ENCODE measurements around the gene ARHGEF4.

The ARHGEF4 gene

DNA sequence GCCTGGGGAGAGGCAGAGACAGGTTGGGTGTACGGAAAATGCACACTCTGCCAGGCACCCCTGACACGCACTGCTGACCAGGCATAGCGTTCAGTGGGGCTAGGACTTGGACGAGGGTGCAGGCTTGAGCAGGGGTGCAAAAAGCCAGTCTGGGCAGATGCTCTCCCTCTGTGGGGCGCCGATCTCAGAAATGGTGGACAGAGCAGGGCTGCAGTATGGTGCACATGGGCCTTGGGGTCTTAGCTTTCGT, 1.0 kb upstream of the ARHGEF4 start:
- no peaks in the 10 kb centered on the region for H4K20me1 ChIP-seq (ENCODE audit: insufficient read depth, low read length)
- DNase-seq = no peak
- no peaks in the 10 kb centered on the region for H3K9me3 ChIP-seq (replicated peaks; ENCODE audit: insufficient read depth, low read length)
- H3F3A ChIP-seq (ENCODE audit: insufficient read depth, low read length) = no peaks in the 10 kb centered on the region
- TF ChIP-seq, protein P1, sequence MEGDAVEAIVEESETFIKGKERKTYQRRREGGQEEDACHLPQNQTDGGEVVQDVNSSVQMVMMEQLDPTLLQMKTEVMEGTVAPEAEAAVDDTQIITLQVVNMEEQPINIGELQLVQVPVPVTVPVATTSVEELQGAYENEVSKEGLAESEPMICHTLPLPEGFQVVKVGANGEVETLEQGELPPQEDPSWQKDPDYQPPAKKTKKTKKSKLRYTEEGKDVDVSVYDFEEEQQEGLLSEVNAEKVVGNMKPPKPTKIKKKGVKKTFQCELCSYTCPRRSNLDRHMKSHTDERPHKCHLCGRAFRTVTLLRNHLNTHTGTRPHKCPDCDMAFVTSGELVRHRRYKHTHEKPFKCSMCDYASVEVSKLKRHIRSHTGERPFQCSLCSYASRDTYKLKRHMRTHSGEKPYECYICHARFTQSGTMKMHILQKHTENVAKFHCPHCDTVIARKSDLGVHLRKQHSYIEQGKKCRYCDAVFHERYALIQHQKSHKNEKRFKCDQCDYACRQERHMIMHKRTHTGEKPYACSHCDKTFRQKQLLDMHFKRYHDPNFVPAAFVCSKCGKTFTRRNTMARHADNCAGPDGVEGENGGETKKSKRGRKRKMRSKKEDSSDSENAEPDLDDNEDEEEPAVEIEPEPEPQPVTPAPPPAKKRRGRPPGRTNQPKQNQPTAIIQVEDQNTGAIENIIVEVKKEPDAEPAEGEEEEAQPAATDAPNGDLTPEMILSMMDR (IDR thresholded peaks at IDR 0.05; ENCODE audit: low read length) = no peak
- TF ChIP-seq EZH2phosphoT487 (IDR thresholded peaks at IDR 0.05; ENCODE audit: low read length) (no peak), EZH2 (optimal IDR thresholded peaks at IDR 0.05; ENCODE audit: low read depth, low read length) (no peak)
- H3K4me3 ChIP-seq (ENCODE audit: low read length) = no peak overlapping the region
- H3K36me3 ChIP-seq (replicated peaks; ENCODE audit: insufficient read depth, low read length) = no peaks in the 10 kb centered on the region
- H3K79me2 ChIP-seq (ENCODE audit: low read length) = no peaks in the 10 kb centered on the region
- H3K9me2 ChIP-seq (replicated peaks; ENCODE audit: insufficient read depth, low read length) = no peaks in the 10 kb centered on the region
- H3K27ac ChIP-seq (ENCODE audit: low read length) = no peak overlapping the region
- H3K4me2 ChIP-seq (ENCODE audit: low read depth, low read length) = no peak overlapping the region
- no peak overlapping the region for H3K9ac ChIP-seq (ENCODE audit: low read length)
- H3K27me3 ChIP-seq (replicated peaks; ENCODE audit: insufficient read depth, low read length) = no peaks in the 10 kb centered on the region; the same call in 1 of the 2 replicates
- H3K4me1 ChIP-seq (ENCODE audit: low read length) = no peaks in the 10 kb centered on the region
- no peak overlapping the region for H2AFZ ChIP-seq (ENCODE audit: low read length)

DNA sequence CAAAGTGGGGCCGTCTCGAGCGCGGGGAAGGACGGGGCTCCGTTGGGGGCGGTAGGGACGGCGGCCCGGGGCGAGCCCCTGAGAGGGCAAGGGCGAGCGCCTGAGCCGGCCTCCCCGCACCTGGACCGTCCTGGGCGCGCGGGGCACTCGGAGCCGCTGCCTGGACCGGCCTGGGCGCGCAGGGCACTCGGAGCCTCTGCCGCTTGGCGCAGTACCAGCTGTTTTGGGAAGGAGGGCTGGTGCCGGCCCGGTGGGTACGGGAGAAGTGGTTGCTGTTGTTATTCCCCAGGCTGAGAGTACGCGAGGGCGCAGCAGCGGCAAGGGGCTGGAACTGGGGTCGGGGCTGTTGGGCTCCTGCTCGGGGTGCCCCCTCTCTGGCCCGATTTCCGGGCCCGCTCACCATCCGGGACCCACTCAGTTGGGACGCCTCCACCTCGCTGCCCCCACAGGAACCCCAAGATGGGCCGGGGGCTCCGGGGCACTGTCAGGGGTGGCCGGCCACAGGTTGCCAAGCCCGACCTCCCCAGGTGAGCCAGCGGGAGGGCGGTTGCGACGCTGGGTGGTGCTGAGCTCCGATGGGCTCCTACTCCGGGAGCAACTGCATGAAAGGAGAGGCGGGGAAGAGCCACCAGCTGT, 579 bp downstream of the ARHGEF4 start:
- Histone ChIP-seq H3F3A (ENCODE audit: insufficient read depth, low read length) (no peaks in the 10 kb centered on the region), H3K9me2 (replicated peaks; ENCODE audit: insufficient read depth, low read length) (no peaks in the 10 kb centered on the region), H4K20me1 (ENCODE audit: insufficient read depth, low read length) (no peaks in the 10 kb centered on the region), H3K4me1 (ENCODE audit: low read length) (no peaks in the 10 kb centered on the region), H3K27ac (ENCODE audit: low read length) (no peak overlapping the region), H3K4me2 (ENCODE audit: low read depth, low read length) (no peak overlapping the region), H3K36me3 (replicated peaks; ENCODE audit: insufficient read depth, low read length) (no peaks in the 10 kb centered on the region), H3K9me3 (replicated peaks; ENCODE audit: insufficient read depth, low read length) (no peaks in the 10 kb centered on the region), H3K9ac (ENCODE audit: low read length) (no peak overlapping the region), H3K79me2 (ENCODE audit: low read length) (no peaks in the 10 kb centered on the region), H2AFZ (ENCODE audit: low read length) (no peak overlapping the region), H3K4me3 (ENCODE audit: low read length) (no peak overlapping the region), H3K27me3 (replicated peaks; ENCODE audit: insufficient read depth, low read length) (no peaks in the 10 kb centered on the region; the same call in 1 of the 2 replicates)
- no peak for TF ChIP-seq EZH2phosphoT487 (IDR thresholded peaks at IDR 0.05; ENCODE audit: low read length)
- TF ChIP-seq, protein P1 (IDR thresholded peaks at IDR 0.05; ENCODE audit: low read length) = no peak
- TF ChIP-seq EZH2 (optimal IDR thresholded peaks at IDR 0.05; ENCODE audit: low read depth, low read length) = no peak
- no peak for DNase-seq

DNA sequence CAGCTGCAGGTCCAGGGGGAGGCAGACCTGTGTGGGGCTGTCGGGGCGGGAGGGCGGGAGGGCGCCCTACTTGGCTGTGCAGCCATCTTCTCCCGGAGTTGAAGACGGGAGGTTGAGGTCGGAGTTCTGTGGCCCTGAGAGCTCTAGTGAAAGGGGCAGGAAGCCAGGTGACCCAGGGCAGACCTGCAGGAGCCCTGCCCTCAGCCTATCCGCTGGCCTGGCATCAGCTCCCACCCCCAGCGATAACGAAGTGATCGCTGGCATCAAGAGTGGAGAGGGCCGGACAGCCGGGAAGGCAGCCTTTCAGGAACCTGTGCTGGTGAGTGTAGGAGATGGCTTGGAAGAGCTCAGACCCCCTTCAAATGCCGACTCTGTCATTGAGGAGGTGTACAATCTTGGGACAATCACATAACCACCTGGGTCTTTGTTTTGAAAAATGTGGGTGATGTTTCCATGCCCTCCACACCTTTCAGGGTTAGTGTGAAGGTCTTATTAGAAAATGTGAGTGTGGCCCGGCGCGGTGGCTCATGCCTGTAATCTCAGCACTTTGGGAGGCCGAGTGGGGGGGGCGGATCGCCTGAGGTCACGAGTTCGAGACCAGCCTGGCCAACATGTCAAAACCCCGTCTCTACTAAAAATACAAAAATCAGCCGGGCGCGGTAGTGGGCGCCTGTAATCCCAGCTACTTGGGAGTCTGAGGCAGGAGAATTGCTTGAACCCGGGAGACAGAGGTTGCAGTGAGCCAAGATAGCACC, 1.3 kb downstream of the ARHGEF4 start:
- Histone ChIP-seq H3K27ac (ENCODE audit: low read length) (no peak overlapping the region), H2AFZ (ENCODE audit: low read length) (no peak overlapping the region), H3K4me3 (ENCODE audit: low read length) (no peak overlapping the region), H3K4me1 (ENCODE audit: low read length) (no peaks in the 10 kb centered on the region), H3K4me2 (ENCODE audit: low read depth, low read length) (no peak overlapping the region), H3F3A (ENCODE audit: insufficient read depth, low read length) (no peaks in the 10 kb centered on the region), H3K27me3 (replicated peaks; ENCODE audit: insufficient read depth, low read length) (no peaks in the 10 kb centered on the region; the same call in 1 of the 2 replicates), H3K9ac (ENCODE audit: low read length) (no peak overlapping the region), H3K79me2 (ENCODE audit: low read length) (no peaks in the 10 kb centered on the region), H3K9me2 (replicated peaks; ENCODE audit: insufficient read depth, low read length) (no peaks in the 10 kb centered on the region), H3K9me3 (replicated peaks; ENCODE audit: insufficient read depth, low read length) (no peaks in the 10 kb centered on the region), H4K20me1 (ENCODE audit: insufficient read depth, low read length) (no peaks in the 10 kb centered on the region), H3K36me3 (replicated peaks; ENCODE audit: insufficient read depth, low read length) (no peaks in the 10 kb centered on the region)
- TF ChIP-seq, protein P1 (IDR thresholded peaks at IDR 0.05; ENCODE audit: low read length) = no peak
- TF ChIP-seq EZH2phosphoT487 (IDR thresholded peaks at IDR 0.05; ENCODE audit: low read length) (no peak), EZH2 (optimal IDR thresholded peaks at IDR 0.05; ENCODE audit: low read depth, low read length) (no peak)
- no peak for DNase-seq
